ENCODE results near the gene EREG.
"Not testable (repeated sequence)": the region's sequence is repeated elsewhere in the genome, so short reads cannot be mapped to it uniquely, and the experiment has no call there.

EREG gene, protein sequence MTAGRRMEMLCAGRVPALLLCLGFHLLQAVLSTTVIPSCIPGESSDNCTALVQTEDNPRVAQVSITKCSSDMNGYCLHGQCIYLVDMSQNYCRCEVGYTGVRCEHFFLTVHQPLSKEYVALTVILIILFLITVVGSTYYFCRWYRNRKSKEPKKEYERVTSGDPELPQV

GRCh38 chr4:74364652-74365491, at the start of gene EREG:
EREG (plus strand) TSS chr4:74365145; CDS start chr4:74365309, 164 bp downstream.
- no peak for DNase-seq (ENCODE audit: low read depth)

- DNase-seq (ENCODE audit: low read depth) = no peak
Measured at GRCh38 chr4:74315376-74315775, 49.6 kb upstream of the EREG start.

DNA sequence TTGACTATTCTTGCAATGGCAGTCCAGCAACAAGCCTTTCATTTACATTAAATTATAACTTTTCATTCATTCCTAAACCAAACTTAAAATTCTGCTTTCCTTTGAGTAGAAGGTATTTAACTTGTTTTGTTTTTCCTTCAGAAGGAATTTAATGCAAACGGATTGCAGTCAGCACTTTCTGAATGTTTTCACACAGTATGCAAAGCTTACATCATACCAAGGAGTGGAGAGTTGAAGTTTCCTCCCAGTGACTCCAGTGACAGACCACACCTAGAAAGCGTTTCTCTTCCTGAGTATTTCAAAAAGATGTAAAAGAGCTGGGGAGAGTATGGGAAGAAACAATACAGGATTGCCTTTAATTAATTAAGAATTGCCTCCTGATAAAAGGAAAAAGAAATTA, 48.5 kb upstream of the EREG start:
- DNase-seq (ENCODE audit: low read depth) = no peak

- DNase-seq (ENCODE audit: low read depth) = no peak
Measured at GRCh38 chr4:74317616-74318246, 47.2 kb upstream of the EREG start.

GRCh38 chr4:74318276-74318675, 46.7 kb upstream of the EREG start:
- DNase-seq (ENCODE audit: low read depth) = no peak

GRCh38 chr4:74319470-74319869, 45.5 kb upstream of the EREG start:
- DNase-seq (ENCODE audit: low read depth) = no peak

- no peak for DNase-seq (ENCODE audit: low read depth)
Measured at GRCh38 chr4:74320559-74321118, 44.3 kb upstream of the EREG start.

GRCh38 chr4:74322301-74322700, 42.6 kb upstream of the EREG start:
- DNase-seq (ENCODE audit: low read depth) = no peak

DNA sequence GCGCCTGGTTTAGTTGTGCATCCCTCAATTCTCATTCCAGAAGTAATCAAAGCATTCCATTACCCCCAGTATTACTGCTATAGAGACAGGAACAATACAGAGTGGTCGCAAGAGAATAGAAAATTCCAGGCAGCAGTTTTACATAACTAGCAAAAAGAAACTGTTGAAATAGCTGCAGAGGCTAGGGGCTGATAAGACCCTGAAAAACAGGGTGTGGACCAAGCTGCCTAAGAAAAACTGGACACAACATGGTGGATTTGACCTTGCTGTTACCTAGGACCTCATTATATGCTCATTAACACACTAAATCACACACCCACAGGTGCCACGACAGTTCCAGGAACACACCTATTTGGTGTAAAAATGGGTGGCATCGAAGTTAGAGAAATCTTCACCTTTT, 41.3 kb upstream of the EREG start:
- no peak for DNase-seq (ENCODE audit: low read depth)

- DNase-seq (ENCODE audit: low read depth) = no peak
Measured at GRCh38 chr4:74324262-74324661, 40.7 kb upstream of the EREG start.

- no peak for DNase-seq (ENCODE audit: low read depth)
Measured at GRCh38 chr4:74325886-74326285, 39.1 kb upstream of the EREG start.

GRCh38 chr4:74327762-74328161, 37.2 kb upstream of the EREG start:
- no peak for DNase-seq (ENCODE audit: low read depth)

GRCh38 chr4:74328501-74328900, 36.4 kb upstream of the EREG start:
- DNase-seq (ENCODE audit: low read depth) = no peak

DNA sequence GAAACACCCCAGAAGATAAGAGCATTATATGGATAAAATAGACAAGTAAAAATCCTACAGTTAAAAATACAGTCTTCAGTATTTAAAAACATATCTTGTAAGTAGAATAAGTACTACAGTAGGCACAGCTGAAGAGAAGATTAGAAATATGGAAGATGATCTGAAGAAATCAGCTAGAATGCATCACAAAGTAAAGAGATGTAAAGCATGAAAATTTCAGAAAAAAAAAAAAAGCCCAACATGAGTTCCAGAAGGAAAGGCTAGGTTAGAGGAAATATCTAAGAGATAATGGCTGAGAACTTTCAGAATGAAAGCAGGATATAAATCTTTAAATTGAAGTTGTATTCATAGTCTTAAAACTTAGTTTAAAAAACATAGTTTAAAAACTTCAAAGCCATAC, 35.6 kb upstream of the EREG start:
- DNase-seq (ENCODE audit: low read depth) = no peak

DNA sequence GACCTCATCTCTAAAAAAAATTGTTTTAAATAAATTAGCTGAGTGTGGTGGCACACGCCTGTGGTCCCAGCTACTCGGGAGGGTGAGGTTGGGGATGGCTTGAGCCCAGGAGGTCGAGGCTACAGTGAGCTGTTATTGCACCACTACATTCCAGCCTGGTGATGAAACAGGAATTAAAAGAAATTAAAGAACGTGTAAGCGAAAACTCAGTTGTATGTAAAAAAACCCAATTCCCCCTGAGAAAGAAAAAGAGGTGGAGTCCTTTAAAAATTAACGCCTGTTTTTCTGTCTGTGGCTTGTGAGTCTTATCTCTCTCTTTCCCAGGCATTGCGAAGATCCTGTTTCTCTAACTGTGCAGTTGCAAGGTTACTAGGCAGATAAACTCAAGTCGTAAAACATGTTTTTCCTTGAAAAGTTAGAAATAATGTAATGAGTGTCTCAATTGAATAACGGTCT, 34.6 kb upstream of the EREG start:
- no peak for DNase-seq (ENCODE audit: low read depth)

DNA sequence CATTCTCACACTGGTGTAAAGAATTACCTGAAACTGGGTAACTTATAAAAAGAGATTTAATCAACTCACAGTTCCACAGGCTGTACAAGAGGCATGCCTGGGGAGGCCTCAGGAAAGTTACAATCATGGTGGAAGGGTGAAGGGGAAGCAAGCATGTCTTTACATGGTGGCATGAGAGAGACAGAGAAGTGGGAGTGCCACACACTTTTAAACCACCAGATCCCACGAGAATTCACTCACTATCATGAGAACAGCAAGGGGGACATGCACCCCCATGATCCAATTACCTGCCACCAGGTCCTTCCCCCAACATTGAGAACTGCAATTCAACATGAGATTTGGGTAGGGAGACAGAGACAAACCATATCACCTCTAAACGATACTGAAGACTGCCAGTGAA, 33.7 kb upstream of the EREG start:
- DNase-seq (ENCODE audit: low read depth) = no peak

DNA sequence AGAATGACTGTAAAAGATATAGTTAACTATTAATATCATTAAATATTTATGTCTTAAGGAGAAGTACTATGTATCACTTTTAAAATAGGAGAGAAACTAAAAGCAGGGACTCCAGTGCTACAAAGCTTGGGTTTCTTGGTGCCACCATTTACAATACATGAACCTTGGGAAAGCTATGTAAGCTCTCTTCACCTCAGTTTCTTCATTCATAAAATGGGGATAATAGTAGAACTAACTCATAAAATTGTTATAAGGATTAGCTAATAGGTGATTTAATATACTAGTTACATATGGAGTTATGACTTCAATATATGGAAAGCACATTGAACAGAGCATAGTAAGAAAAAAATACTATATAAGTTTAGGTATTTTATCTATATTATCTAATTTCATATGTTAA, 33.0 kb upstream of the EREG start:
- DNase-seq (ENCODE audit: low read depth) = no peak

DNA sequence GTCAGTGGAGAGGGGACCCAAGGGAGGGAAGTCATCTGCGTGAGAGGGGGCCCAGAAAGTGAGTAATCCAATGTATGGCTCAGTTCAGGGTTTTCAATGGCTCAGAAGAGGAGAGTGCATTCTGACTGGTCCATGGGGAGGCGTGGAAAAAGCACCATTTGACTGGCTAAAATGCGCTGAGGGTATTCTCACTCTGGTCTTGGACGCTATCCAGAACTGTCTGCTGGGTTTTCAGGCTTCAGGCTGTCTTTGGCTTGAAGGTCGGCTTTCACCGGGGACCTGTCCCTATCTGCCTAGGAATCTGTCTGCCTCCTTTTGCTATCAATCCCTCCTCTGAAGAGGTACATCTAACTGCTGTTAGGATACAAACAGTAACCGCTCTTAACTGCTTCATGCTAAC, 30.3 kb upstream of the EREG start:
- DNase-seq (ENCODE audit: low read depth) = no peak

DNA sequence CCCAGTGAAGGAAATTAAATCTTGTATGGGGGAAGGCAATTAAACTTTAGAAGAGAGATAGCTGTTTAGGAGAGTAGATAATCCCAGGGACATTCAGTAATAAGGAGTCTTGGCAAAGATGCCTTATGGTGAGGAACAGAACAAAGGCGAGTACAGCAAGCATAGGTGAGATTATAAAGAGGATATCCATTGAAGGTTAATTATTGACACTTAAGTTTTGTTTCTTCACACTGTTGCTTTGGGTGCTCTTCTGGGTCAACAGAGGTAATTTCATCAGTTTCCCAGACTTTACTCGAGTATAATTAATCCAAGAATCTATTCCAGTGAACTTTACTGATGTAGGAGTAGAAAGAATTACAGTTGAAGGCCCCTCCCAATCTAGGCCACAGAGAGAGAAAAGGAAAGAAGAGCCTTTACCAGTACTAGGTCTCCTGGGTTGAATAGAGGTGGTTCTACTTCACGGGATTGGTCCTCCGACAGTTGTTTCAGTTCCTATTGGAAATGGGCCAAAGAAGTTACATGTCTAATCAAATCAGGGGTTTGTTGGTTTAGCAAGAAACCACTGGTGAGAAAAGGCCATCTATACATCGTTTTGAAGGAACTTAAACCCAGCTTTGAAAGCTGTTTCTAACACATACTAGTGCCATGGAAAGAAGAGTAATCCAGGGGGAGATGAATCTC, 29.5 kb upstream of the EREG start:
- no peak for DNase-seq (ENCODE audit: low read depth)

DNA sequence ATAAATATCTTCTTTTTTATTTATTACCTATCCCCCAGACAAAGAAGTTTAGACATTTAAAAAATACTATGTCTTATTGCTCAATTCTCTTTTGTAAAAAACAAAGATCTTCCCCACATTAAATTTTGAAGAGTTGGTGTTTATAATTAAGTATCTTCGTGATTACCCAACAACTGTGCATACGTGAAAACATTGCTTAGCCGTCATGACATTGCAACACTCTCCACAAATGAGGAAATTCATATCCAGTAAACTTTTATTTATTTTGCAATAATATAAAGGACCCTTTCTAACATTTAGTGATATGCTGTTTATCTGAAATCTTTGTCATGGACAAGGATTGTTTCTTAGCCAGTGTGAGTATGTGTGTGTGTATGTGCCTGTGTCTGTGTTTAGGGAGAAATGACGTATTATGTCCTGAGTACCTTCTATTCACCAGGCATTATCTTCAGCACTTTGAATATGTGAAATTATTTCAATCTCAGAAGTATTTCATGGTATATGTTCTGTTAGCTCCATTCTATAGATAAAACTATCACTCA, 26.1 kb upstream of the EREG start:
- no peak for DNase-seq (ENCODE audit: low read depth)

DNA sequence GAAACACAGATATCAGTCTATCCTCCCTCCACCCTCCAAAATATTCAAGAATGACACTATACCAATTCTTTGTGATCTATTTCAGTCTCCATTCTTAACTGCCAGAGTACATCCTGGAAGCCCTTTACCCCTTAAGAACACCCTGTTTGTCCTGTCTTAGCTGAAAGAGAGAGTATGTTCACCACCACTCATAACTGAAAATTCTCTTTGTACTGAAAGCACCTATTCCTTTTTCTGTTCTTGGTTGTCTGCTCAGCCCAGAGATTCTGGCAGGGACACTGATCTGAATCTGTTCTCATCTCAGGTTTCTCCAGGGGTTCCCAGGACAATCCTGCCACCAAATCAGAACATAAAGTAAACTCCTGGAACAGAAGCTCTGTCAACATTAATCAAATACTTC, 25.4 kb upstream of the EREG start:
- no peak for DNase-seq (ENCODE audit: low read depth)

GRCh38 chr4:74340421-74340820, 24.5 kb upstream of the EREG start:
- not testable (repeated sequence) for DNase-seq (ENCODE audit: low read depth)
